ENCODE results near the gene ADAM11.
"Not testable (repeated sequence)": the region's sequence is repeated elsewhere in the genome, so short reads cannot be mapped to it uniquely, and the experiment has no call there.

Gene ADAM11

DNA sequence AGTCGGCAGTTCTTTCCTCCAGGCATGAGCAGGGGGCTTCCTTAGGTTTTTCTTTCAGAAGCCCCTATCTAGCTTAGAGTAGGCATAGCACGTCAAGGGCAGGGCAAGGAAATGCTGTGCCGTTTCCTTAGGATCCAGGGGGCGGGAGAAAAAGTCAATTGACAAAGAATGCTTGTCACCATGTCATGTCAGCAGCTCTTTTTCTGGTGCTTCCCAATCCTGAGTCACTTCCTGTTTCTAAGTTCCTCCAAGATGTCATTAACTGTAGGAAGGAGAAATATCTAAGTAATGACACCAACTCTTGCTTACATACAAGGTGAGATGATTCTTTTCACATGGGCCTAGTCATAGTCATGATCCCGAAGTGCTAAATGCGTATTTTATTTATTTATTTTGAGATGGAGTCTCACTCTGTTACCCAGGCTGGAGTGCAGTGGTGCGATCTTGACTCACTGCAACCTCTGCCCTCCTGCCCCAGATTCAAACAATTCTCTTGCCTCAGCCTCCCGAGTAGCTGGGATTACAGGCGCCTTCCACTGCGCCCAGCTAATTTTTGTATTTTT is 36.1 kb downstream of the ADAM11 start:
- Mint-ChIP-seq H3K9me3 (no peaks in the 10 kb centered on the region), H3K4me1 (no peaks in the 10 kb centered on the region), H3K4me3 (no peak overlapping the region), H3K27ac (no peak overlapping the region), H3K27me3 (peaks cover 7% of the 10 kb centered on the region), H3K36me3 (no peaks in the 10 kb centered on the region)
- ATAC-seq = no peak

DNA sequence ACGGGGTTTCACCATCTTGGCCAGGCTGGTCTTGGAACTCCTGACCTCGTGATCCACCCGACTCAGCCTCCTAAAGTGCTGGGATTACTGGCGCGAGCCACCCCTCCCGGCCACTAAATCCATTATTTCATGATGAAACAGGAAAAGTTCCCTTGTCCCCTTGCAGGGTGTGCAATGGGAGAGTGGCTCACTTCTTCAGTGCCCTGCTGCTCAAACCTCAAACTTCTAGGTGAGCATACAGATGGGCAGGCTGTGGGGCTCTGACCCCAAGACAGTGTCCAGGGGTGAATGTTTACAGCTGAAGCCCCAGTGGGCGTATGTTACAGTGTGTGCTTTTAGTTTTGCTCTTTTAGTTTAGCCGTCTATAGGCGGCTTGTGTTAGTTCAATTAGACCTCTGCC is 36.6 kb downstream of the ADAM11 start:
- Mint-ChIP-seq H3K4me1 (no peaks in the 10 kb centered on the region), H3K9me3 (no peaks in the 10 kb centered on the region), H3K36me3 (no peaks in the 10 kb centered on the region), H3K4me3 (no peak overlapping the region), H3K27me3 (peaks cover 7% of the 10 kb centered on the region), H3K27ac (no peak overlapping the region)
- no peak for ATAC-seq

DNA sequence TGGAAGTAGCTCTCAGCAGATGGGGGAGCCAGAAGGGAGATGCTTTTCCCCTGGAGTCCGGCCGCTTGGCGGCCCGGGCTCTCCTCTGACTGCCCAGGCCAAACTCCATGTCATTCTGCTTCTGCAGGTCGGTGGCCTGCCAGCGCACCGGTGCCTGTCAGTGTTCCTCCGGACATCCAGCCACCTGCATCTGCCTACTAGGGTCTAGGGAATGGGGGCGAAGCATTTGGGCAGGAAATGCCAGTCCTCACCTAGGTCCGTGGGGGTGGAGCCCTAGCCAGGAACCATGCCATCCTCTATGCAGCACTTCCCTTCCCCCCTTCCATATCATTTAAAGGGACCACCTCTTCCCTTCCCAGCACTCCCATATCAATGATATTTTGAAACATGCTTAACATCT is 37.1 kb downstream of the ADAM11 start:
- Mint-ChIP-seq H3K27me3 (peaks cover 7% of the 10 kb centered on the region), H3K9me3 (no peaks in the 10 kb centered on the region), H3K4me1 (no peaks in the 10 kb centered on the region), H3K27ac (no peak overlapping the region), H3K4me3 (no peak overlapping the region), H3K36me3 (no peaks in the 10 kb centered on the region)
- no peak for ATAC-seq

DNA sequence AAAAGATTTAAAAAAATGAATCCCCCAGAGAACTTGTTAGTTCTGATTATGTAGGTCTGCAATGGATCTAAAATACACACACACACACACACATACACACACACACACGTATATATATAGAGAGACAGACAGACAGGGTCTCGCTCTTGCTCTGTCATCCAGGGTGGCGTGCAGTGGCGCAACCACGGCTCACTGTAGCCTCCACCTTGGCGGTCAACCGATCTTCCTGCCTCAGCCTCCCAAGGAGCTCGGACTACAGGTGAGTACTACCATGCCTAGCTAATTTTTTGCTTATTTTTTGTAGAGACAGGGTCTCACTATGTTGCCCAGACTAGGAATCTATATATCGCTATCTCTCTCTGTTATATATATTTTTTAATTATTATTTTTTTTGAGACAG is 37.9 kb downstream of the ADAM11 start:
- Mint-ChIP-seq H3K36me3 (no peaks in the 10 kb centered on the region), H3K27me3 (peaks cover 7% of the 10 kb centered on the region), H3K4me1 (no peaks in the 10 kb centered on the region), H3K27ac (no peak overlapping the region), H3K4me3 (no peak overlapping the region), H3K9me3 (no peaks in the 10 kb centered on the region)
- no peak for ATAC-seq

DNA sequence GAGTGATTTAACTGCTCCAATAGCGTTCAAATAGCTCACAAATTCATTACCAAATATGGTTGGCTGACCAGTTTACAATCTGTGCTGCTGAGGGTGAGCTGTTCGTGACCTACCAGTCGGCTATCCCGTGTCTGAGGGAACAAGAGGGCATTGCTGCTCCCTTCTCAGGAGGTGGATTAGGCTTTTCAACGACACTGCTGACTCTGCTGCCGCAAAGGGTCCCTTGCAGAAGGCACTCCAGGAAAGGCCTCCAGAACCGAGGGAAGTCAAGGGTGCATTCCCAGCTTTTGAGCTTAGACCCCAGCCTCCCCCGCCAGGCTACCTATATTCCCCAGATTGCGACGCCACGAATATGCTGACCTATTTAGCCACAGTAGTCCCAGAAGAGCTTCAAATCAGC is 39.0 kb downstream of the ADAM11 start:
- no peak overlapping the region for H3K4me3 Mint-ChIP-seq
- no peaks in the 10 kb centered on the region for H3K36me3 Mint-ChIP-seq
- H3K27ac Mint-ChIP-seq = no peak overlapping the region
- H3K9me3 Mint-ChIP-seq = no peaks in the 10 kb centered on the region
- H3K27me3 Mint-ChIP-seq = peaks cover 7% of the 10 kb centered on the region
- no peaks in the 10 kb centered on the region for H3K4me1 Mint-ChIP-seq
- ATAC-seq = no peak

DNA sequence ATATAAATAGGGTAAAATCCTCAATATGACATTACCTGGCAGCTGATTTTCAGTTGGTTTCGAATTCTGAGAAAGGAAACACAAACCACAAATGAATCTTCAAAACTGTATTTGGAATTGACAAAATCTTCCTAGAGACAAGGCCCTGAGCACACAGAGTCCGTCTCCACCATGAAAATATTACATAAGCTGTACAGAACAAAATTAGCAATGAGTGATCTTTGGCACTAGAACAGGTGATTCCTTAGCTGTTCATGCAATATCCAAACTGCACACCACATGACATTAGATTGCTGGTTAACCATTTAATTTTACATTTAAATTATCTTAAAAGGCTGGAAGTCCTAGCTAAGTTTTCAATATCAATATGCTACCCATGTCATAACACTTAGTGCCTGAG is 39.6 kb downstream of the ADAM11 start:
- no peak overlapping the region for H3K4me3 Mint-ChIP-seq
- no peaks in the 10 kb centered on the region for H3K4me1 Mint-ChIP-seq
- no peaks in the 10 kb centered on the region for H3K36me3 Mint-ChIP-seq
- peaks cover 7% of the 10 kb centered on the region for H3K27me3 Mint-ChIP-seq
- ATAC-seq = no peak
- no peaks in the 10 kb centered on the region for H3K9me3 Mint-ChIP-seq
- H3K27ac Mint-ChIP-seq = no peak overlapping the region

DNA sequence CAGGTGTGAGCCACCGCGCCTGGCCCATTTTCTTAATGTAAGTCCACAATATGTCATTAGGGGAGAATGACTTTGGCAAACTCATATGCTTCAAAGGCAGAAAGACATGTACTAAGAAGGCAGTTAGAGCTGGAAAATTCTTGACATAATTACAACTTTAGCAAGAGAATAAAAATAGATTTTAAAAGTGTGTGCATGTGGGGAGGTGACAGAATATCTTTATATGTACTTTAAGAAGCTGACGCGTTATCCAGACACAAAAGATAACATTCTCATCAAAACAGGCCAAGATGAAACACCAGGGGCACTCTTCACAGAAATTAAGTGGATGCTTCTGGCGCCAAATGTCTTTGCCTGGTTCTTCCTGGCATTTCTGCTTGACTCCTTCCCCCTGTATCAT is 43.1 kb downstream of the ADAM11 start:
- Mint-ChIP-seq H3K27ac (no peak overlapping the region), H3K9me3 (no peaks in the 10 kb centered on the region)
- ATAC-seq = no peak

DNA sequence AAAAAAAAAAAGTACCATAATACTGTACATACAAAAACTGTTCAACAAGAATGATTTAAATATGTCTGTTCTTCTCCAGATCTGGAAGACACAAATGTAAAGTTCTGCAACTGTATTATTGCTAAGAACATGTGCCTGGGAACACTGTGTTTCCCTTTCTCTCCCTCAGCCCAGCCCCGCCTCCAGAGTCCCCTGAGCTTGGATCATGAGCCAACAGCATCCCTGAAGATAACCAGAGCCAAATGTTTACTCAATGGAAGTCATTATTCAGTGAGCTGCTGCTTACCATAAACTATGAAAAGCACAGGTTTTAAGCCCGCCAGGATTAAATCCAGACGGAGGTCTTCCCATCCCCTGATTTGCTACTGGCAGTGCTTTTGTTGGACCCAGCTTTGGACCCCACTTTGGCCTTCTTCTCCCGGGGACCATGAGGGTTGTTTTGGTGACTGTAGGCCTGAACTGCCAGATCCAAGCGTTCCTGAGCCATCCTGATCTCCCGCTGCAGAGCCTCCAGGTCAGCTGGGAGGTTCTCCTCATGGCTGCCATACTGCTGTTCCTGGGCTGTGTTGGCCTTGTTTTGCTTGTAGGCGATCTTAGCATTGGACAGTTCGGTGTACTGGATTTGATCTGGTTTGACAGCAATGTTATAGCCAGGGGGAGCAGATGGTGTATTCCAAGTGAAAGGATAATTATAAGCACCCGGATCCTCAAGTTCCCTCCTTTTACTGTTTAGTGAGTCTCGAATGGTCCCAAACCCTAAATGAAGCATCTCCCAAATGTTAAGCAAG is 45.7 kb downstream of the ADAM11 start:
- Mint-ChIP-seq H3K27ac (no peak overlapping the region), H3K4me3 (no peak overlapping the region), H3K27me3 (peaks cover 14% of the 10 kb centered on the region), H3K9me3 (no peaks in the 10 kb centered on the region), H3K4me1 (no peaks in the 10 kb centered on the region), H3K36me3 (no peaks in the 10 kb centered on the region)
- no peak for ATAC-seq

More for the DNA sequence above, 43.1 kb downstream of the ADAM11 start:
- H3K36me3 Mint-ChIP-seq = no peaks in the 10 kb centered on the region
- H3K27me3 Mint-ChIP-seq = peaks cover 14% of the 10 kb centered on the region
- no peaks in the 10 kb centered on the region for H3K4me1 Mint-ChIP-seq
- H3K4me3 Mint-ChIP-seq = no peak overlapping the region

DNA sequence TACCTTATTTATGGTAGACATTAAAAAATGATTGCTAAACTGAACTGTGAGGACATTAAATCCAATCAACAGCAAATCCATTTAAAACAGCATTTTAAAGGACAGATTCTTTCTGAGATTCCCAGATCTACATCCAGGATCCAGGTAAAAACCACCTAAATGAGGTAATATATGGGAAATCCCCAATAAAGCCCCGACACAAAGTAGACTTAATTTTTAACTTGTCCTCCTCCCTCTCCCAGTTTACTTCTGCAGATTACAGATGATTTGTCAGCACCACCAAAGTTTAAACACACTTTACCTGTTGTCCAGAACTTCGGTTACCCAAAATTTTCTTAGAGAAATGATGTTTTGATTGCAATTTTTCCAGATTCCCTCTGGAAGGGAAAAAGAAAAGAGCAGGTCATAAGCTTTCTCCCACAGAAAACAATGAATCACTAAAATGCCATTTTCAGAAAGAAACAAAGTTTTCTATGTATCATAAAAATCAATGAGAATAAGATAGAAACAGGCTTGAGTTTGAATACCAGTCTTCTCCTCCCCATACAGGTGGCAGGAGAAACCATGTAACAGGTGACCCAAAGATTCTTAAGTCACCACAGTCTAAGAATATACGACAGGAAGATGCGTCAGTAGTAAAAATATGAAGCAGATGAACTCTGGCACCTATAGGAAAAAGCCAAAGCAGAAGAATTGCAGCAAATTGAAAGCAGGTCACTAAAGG is 48.5 kb downstream of the ADAM11 start:
- no peaks in the 10 kb centered on the region for H3K36me3 Mint-ChIP-seq
- no peaks in the 10 kb centered on the region for H3K4me1 Mint-ChIP-seq
- H3K27ac Mint-ChIP-seq = no peak overlapping the region
- H3K9me3 Mint-ChIP-seq = no peaks in the 10 kb centered on the region
- ATAC-seq = no peak
- H3K27me3 Mint-ChIP-seq = peaks cover 24% of the 10 kb centered on the region
- H3K4me3 Mint-ChIP-seq = no peak overlapping the region

DNA sequence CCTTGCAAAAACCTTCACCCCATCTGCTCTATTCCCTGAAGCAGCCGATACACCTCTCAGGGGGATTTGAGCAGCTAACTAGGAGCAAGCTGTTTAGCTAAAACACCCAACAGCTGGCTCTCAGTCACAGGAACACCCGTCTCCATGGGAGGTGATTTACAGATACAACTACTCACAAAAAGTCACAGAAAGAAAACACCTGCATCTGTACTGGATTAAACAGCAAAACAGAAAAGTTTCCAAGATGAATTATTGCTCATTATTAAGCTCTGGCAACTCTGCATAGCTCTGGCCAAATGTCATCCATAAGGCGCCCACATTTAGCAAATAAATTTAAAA is 49.0 kb downstream of the ADAM11 start:
- Mint-ChIP-seq H3K9me3 (no peaks in the 10 kb centered on the region), H3K27ac (no peak overlapping the region), H3K36me3 (no peaks in the 10 kb centered on the region), H3K4me1 (no peaks in the 10 kb centered on the region), H3K4me3 (no peak overlapping the region), H3K27me3 (peaks cover 27% of the 10 kb centered on the region)
- no peak for ATAC-seq

DNA sequence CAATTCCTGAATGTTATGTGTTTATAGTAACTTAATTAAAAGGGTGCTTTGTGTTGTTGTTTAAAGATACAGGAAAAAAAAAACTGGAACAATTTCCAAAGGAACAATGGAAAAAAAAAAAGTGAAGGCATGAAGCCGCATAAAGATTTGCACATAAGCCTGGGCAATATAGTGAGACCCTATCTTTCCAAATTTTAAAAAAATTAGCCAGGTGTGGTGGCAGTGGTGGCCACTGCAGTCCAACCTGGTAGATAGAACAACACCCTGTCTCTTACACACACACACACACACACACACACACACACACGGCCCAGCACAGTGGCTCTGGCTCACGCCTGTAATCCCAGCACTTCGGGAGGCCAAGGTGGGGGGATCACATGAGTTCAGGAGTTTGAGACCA is 49.4 kb downstream of the ADAM11 start:
- Mint-ChIP-seq H3K27ac (no peak overlapping the region), H3K9me3 (no peaks in the 10 kb centered on the region), H3K27me3 (peaks cover 31% of the 10 kb centered on the region), H3K4me3 (no peak overlapping the region), H3K36me3 (no peaks in the 10 kb centered on the region), H3K4me1 (no peaks in the 10 kb centered on the region)
- no peak for ATAC-seq

DNA sequence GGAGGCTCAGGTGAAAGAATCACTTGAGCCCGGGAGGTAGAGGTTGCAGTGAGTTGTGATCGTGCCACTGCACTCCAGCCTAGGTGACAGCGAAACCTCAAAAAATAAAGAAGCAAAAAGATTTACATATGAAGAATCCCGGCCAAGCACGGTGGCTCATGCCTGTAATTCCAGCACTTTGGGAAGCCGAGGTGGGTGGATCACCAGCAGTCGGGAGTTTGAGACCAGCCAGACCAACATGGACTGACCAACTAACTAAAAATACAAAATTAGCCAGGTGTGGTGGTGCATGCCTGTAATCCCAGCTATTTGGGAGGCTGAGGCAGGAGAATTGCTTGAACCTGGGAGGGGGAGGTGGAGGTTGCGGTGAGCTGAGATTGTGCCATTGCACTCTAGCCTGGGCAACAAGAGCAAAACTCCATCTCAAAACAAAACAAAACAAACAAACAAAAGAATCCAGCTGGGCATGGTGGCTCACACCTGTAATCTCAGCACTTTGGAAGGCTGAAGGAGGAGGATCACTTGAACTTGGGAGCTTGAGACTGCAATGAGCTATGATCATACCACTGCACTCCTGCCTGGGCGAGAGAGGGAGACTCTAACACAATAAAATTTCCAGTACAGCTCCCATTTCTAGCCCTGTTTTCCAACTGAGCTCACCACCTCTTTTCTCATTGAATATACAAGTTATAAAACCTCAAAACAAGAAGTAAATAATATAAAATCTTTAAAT is 50.0 kb downstream of the ADAM11 start:
- not testable (repeated sequence) for H3K9me3 Mint-ChIP-seq, H3K4me1 Mint-ChIP-seq, H3K36me3 Mint-ChIP-seq, H3K27ac Mint-ChIP-seq, H3K4me3 Mint-ChIP-seq, ATAC-seq
- H3K27me3 Mint-ChIP-seq = peaks cover 35% of the 10 kb centered on the region

DNA sequence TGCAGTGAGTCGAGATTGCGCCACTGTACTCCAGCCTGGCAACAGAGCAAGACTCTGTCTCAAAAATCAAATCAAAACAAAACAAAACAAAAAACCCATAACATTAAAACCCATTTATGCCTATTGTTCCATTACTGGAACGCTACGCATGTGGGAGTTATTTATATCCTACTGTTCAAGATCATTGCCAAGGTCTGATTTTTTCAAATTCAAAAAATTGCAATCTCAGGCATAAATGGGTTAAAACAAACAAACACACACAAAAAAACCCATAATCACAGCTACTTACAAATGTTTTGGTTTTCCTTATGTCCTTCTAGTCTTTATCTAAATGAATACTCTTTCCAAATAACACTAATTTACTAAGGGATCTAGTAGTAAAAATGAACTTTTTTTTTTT is 53.5 kb downstream of the ADAM11 start:
- H3K27ac Mint-ChIP-seq = no peak overlapping the region
- no peaks in the 10 kb centered on the region for H3K4me1 Mint-ChIP-seq
- H3K9me3 Mint-ChIP-seq = no peaks in the 10 kb centered on the region
- H3K36me3 Mint-ChIP-seq = no peaks in the 10 kb centered on the region
- H3K27me3 Mint-ChIP-seq = peaks cover 21% of the 10 kb centered on the region
- no peak for ATAC-seq
- H3K4me3 Mint-ChIP-seq = no peak overlapping the region

DNA sequence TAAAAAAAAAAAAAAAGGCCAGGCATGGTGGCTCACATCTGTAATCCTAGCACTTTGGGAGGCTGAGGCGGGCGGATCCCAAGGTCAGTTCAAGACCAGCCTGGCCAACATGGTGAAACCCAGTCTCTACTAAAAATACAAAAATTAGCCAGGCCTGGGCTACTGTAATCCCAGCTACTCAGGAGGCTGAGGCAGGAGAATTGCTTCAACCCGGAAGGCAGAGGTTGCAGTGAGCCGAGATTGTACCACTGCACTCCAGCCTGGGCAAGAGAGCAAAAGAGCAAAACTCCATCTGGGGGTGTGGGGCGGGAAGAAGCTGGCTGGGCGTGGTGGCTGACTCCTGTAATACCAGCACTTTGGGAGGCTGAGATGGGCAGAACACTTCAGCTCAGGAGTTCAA is 59.7 kb downstream of the ADAM11 start:
- not testable (repeated sequence) for H3K4me1 Mint-ChIP-seq, H3K36me3 Mint-ChIP-seq, H3K27ac Mint-ChIP-seq, ATAC-seq, H3K9me3 Mint-ChIP-seq, H3K4me3 Mint-ChIP-seq
- H3K27me3 Mint-ChIP-seq = peaks cover 15% of the 10 kb centered on the region

DNA sequence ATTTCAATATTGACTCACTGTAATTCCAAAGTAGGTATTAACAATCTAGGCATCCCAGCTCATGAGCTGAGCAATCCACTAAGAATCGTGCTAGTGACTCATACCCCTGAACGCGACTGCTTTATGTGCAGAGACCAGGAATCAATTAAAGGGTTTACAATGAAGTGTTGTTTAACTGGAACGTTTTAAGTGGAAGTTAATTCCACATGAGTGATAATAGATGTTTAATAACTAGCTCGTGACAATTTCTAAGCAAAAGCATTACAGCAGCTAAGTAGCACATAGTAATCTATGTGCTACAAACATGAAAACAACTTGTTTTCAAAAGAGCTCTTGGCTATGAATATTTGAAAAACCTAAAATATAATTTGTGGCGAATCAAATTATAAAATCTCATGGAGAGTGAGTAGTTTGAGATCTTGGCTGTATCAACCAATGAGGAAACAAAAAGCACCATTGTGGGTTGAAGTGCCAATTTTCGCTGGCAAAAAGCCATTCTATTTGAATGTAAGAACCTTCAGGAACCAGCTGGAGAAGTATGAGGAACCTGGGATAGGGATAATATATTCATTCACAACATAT is 61.9 kb downstream of the ADAM11 start:
- Mint-ChIP-seq H3K9me3 (no peaks in the 10 kb centered on the region), H3K4me1 (no peaks in the 10 kb centered on the region), H3K4me3 (no peak overlapping the region), H3K27me3 (peaks cover 27% of the 10 kb centered on the region), H3K36me3 (no peaks in the 10 kb centered on the region), H3K27ac (no peak overlapping the region)
- no peak for ATAC-seq
